ENCODE measurements around the gene EBF4. TPM values are rescaled to one million over a fixed set of nuclear protein-coding genes. Genes with fewer than 3 reads are reported as not detected.

The EBF4 gene
- total RNA-seq, 1 donor from 2014 or later = 11.4 TPM

DNA sequence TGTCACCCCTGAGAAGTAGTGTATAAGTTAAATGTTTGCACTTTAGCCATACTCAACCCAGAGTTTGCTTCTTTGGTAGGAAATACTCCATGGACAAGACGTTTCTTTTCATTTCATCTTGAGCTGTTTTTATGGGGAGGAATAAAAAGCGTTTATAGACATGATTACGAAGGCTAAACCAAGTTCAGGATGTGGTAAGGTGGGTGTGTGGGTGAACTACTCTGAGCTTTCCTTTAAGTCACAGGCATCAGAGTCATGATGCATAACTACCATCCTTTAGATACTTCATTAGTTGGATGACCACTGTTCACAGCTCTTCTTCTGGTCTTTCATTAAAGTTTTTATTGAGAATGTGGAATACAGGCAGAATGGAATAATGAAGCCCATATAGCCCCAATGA lies 48.9 kb downstream of the EBF4 start:
- H3K27me3 Mint-ChIP-seq (ENCODE audit: low read depth) = peaks cover 46% of the 10 kb centered on the region
- H3K4me3 Mint-ChIP-seq (ENCODE audit: unreplicated experiment) = no peak overlapping the region
- H3K36me3 Mint-ChIP-seq (ENCODE audit: low read depth) = peaks cover 5% of the 10 kb centered on the region
- TF ChIP-seq, protein P1, sequence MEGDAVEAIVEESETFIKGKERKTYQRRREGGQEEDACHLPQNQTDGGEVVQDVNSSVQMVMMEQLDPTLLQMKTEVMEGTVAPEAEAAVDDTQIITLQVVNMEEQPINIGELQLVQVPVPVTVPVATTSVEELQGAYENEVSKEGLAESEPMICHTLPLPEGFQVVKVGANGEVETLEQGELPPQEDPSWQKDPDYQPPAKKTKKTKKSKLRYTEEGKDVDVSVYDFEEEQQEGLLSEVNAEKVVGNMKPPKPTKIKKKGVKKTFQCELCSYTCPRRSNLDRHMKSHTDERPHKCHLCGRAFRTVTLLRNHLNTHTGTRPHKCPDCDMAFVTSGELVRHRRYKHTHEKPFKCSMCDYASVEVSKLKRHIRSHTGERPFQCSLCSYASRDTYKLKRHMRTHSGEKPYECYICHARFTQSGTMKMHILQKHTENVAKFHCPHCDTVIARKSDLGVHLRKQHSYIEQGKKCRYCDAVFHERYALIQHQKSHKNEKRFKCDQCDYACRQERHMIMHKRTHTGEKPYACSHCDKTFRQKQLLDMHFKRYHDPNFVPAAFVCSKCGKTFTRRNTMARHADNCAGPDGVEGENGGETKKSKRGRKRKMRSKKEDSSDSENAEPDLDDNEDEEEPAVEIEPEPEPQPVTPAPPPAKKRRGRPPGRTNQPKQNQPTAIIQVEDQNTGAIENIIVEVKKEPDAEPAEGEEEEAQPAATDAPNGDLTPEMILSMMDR (IDR thresholded peaks at IDR 0.05) = no peak
- H3K27ac Mint-ChIP-seq (ENCODE audit: unreplicated experiment) = no peak overlapping the region
- no peak for DNase-seq (ENCODE audit: low spot score)
- H3K4me1 Mint-ChIP-seq (ENCODE audit: low read depth) = peaks cover 4% of the 10 kb centered on the region
- no peaks in the 10 kb centered on the region for H3K9me3 Mint-ChIP-seq (ENCODE audit: low read depth)

DNA sequence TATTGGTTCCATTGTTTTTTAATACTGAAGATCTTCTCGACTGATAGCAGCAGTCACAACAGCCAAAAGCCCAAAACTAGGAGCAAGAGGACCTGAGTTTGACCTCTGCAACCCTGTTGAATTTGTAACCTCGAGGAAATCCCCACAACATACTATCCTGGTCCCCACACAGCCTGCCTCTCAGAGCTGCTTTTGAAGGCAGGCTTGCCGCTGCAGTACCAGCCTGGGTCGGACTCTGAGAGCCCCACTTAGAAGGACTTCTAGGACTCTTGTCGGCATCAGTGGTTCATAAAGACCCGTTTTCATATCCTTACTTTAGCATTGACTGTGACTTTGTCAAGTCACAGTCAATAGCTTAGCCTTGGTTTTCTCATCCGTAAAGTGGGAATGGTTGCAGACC lies 49.3 kb downstream of the EBF4 start:
- TF ChIP-seq, protein P1 (IDR thresholded peaks at IDR 0.05) = no peak
- no peak overlapping the region for H3K27ac Mint-ChIP-seq (ENCODE audit: unreplicated experiment)
- H3K4me3 Mint-ChIP-seq (ENCODE audit: unreplicated experiment) = no peak overlapping the region
- DNase-seq (ENCODE audit: low spot score) = no peak
- peaks cover 4% of the 10 kb centered on the region for H3K4me1 Mint-ChIP-seq (ENCODE audit: low read depth)
- H3K27me3 Mint-ChIP-seq (ENCODE audit: low read depth) = peaks cover 46% of the 10 kb centered on the region
- H3K9me3 Mint-ChIP-seq (ENCODE audit: low read depth) = no peaks in the 10 kb centered on the region
- peaks cover 3% of the 10 kb centered on the region for H3K36me3 Mint-ChIP-seq (ENCODE audit: low read depth)

DNA sequence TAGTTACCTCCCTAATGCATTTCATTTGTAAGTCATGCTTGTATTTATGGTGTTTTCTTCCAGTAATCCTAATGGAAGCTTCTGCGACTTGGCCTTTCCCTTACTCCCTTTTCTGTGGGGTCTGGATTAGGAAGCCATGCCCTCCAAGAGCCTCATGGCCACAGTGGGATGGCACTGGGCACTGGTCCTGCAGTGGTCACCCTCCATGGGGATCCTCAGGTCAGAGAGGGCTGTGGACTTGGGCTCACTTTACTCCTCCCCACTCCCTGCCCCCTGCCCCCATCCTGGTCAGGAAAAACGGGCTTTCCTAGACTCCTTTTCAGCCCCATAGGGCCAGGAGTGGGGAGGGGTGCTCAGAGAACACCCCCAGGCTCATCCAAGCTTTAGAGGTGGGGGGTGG lies 49.9 kb downstream of the EBF4 start:
- Mint-ChIP-seq H3K27me3 (ENCODE audit: low read depth) (peaks cover 46% of the 10 kb centered on the region), H3K27ac (ENCODE audit: unreplicated experiment) (no peak overlapping the region), H3K4me3 (ENCODE audit: unreplicated experiment) (no peak overlapping the region), H3K36me3 (ENCODE audit: low read depth) (peaks cover 3% of the 10 kb centered on the region), H3K9me3 (ENCODE audit: low read depth) (no peaks in the 10 kb centered on the region), H3K4me1 (ENCODE audit: low read depth) (peaks cover 4% of the 10 kb centered on the region)
- no peak for DNase-seq (ENCODE audit: low spot score)
- TF ChIP-seq, protein P1 (IDR thresholded peaks at IDR 0.05) = no peak

DNA sequence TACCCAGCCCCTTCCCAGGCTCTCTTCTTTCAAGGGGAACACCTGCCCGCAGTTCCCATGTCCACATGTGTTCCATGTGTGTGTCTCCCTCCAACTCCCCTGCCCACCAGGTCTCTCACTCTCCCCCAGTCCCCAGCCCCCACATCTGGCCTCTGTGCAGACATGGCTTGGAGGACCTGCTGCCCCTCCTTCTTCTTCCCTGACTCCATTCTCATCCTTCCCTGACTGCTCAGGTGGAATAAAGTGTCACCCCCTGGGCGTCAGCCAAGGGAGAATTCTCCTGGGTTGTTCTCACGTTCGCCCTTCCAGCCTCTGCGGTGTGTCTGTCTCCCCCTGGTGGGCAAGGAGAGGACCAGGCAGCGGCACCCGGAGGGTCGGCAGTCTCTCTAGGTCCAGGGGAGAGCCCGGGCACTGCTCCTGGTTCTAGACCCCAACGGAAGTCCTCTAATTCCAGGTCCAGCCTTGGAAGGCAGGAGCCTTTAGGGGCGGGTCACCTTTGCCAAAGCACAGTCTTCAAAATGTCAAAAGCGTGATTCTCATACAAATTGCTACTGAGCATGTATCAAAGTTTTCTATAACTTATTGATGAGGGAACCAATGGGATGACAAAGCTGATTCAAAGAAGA lies 50.5 kb downstream of the EBF4 start:
- Mint-ChIP-seq H3K4me3 (ENCODE audit: unreplicated experiment) (no peak overlapping the region), H3K27ac (ENCODE audit: unreplicated experiment) (no peak overlapping the region), H3K27me3 (ENCODE audit: low read depth) (peaks cover 51% of the 10 kb centered on the region), H3K4me1 (ENCODE audit: low read depth) (peaks cover 4% of the 10 kb centered on the region), H3K9me3 (ENCODE audit: low read depth) (no peaks in the 10 kb centered on the region), H3K36me3 (ENCODE audit: low read depth) (peaks cover 3% of the 10 kb centered on the region)
- DNase-seq (ENCODE audit: low spot score) = no peak
- TF ChIP-seq, protein P1 (IDR thresholded peaks at IDR 0.05) = peak; percentile 87

DNA sequence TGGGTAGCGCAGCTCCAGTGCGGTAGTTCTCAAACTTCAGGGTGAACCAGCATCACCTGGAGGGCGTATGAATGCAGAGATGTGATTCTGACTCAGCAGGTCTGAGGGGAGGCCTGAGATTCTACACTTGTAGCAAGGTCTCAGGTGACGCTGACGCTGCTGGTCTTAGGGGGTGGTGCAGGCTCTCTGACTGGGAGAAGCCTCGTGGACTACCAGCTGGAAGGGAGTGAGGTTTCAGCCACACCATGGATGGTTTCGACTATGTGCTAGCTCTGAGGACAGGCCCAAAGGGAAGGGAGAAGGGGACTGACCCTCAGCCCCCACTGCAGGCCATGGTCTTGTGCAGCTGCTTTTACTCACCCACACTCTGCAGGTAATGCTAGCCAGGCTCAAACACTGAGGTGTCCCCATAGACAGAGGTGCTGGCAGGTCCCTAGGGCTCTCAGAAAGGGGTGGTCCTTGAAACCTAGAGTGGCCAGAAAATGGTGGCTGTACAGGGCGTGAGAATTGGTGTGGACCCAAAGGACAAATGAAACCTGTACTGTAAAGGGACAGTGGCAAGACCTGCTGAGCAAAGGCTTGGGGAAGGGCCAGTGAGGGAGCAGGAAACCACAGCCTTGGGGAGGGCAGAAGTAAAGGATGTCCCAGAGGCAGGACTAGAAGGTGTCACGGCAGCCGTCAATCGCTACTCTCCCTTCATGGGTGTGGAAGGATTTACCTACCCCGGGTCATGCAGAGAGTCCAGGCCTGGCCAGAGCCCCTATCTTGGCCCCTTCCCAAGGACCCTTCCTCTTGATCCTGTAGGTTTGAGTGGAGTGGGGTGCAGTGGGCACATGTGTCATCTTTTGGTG lies 52.7 kb downstream of the EBF4 start:
- peaks cover 8% of the 10 kb centered on the region for H3K4me1 Mint-ChIP-seq (ENCODE audit: low read depth)
- TF ChIP-seq, protein P1 (IDR thresholded peaks at IDR 0.05) = no peak
- H3K36me3 Mint-ChIP-seq (ENCODE audit: low read depth) = peaks cover 2% of the 10 kb centered on the region
- H3K27ac Mint-ChIP-seq (ENCODE audit: unreplicated experiment) = no peak overlapping the region
- no peak overlapping the region for H3K4me3 Mint-ChIP-seq (ENCODE audit: unreplicated experiment)
- H3K9me3 Mint-ChIP-seq (ENCODE audit: low read depth) = no peaks in the 10 kb centered on the region
- no peak for DNase-seq (ENCODE audit: low spot score)
- peaks cover 52% of the 10 kb centered on the region for H3K27me3 Mint-ChIP-seq (ENCODE audit: low read depth)
